Keratinocyte (primary cell): ENCODE measurements around the gene MRTFB. TPM values are rescaled to one million over a fixed set of nuclear protein-coding genes. Genes with fewer than 3 reads are reported as not detected.

Experiments
- DNase-seq: peaks from one replicate; pipeline ENCODE4 v3.0.0-alpha.2; 2011; ENCODE audit warnings: low read depth, missing footprints, low spot score
- FAIRE-seq: peaks from 2 replicates; lab custom pipeline; 2011; peaks lifted over from hg19 to GRCh38; lab: Jason Lieb, UNC
- H2AFZ ChIP-seq: 2 replicates; pipeline ENCODE4 v1.6.0; 2012; ENCODE audit warnings: low read length, control low read depth, inconsistent platforms; ENCODE audit not compliant: control insufficient read depth
- H3K27ac ChIP-seq: 2 replicates; pipeline ENCODE4 v1.5.1; 2011; ENCODE audit warnings: low read length; ENCODE audit not compliant: control insufficient read depth, insufficient read depth
- H3K27me3 ChIP-seq: 3 replicates; pipeline ENCODE4 v1.6.0; 2011; ENCODE audit warnings: low read length; ENCODE audit not compliant: control insufficient read depth, insufficient read depth; ENCODE audit errors: extremely low read depth
- H3K36me3 ChIP-seq, 2 experiments: 2 replicates in 1 of 2; 3 replicates in 1 of 2; pipeline ENCODE4 v1.5.1; 2011; ENCODE audit warnings: low read length in 2 of 2, mild to moderate bottlenecking in 1 of 2; ENCODE audit not compliant: control insufficient read depth in 2 of 2, insufficient read depth in 2 of 2; ENCODE audit errors: extremely low read depth in 1 of 2
- H3K4me1 ChIP-seq: 3 replicates; pipeline ENCODE4 v1.5.1; 2011; ENCODE audit warnings: low read length; ENCODE audit not compliant: control insufficient read depth, insufficient read depth; ENCODE audit errors: extremely low read depth
- H3K4me2 ChIP-seq: 3 replicates; pipeline ENCODE4 v1.6.0; 2011; ENCODE audit warnings: low read depth, low read length; ENCODE audit not compliant: control insufficient read depth, insufficient read depth; ENCODE audit errors: extremely low read depth
- H3K4me3 ChIP-seq, 3 experiments: fragments of 200-600 bp in 1 of 3; sonication (generic) in 1 of 3; 2 replicates in 2 of 3; 3 replicates in 1 of 3; pipeline ENCODE4 v1.5.1; 2011 to 2016; ENCODE audit warnings: low read length in 3 of 3, mild to moderate bottlenecking in 3 of 3, control low read depth in 2 of 3, inconsistent platforms in 1 of 3, low read depth in 1 of 3, mixed read lengths in 1 of 3, mixed run types in 1 of 3, moderate library complexity in 1 of 3; ENCODE audit not compliant: control insufficient read depth in 2 of 3, insufficient read depth in 2 of 3; ENCODE audit errors: extremely low read depth in 1 of 3
- H3K79me2 ChIP-seq: 2 replicates; pipeline ENCODE4 v1.6.0; 2012; ENCODE audit warnings: low read length; ENCODE audit not compliant: control insufficient read depth, insufficient read depth
- H3K9ac ChIP-seq: 3 replicates; pipeline ENCODE4 v1.6.0; 2011; ENCODE audit warnings: low read length; ENCODE audit not compliant: control insufficient read depth, insufficient read depth; ENCODE audit errors: extremely low read depth
- H3K9me1 ChIP-seq: 3 replicates; pipeline ENCODE4 v1.6.0; 2011; ENCODE audit warnings: low read length; ENCODE audit not compliant: control insufficient read depth, insufficient read depth; ENCODE audit errors: extremely low read depth
- H3K9me3 ChIP-seq: 2 replicates; pipeline ENCODE4 v1.5.1; 2012; ENCODE audit warnings: low read depth, low read length; ENCODE audit not compliant: control insufficient read depth
- H4K20me1 ChIP-seq: 3 replicates; pipeline ENCODE4 v1.6.0; 2011; ENCODE audit warnings: low read length; ENCODE audit not compliant: control insufficient read depth, insufficient read depth; ENCODE audit errors: extremely low read depth
- EZH2 ChIP-seq: IDR thresholded peaks from one replicate; pipeline ENCODE4 v1.6.1; 2012; ENCODE audit warnings: inconsistent platforms, mild to moderate bottlenecking, low read length, moderate library complexity
- dilution Hi-C: fragments of 300-500 bp; cut with MboI; formaldehyde crosslinking; loops from one replicate; pipeline ENCODE4 v1.7.0; 2020; ENCODE audit warnings: low sequenced_read_pairs; ENCODE audit not compliant: extremely low pct_ligation_motif_present
- polyA plus RNA-seq, 5 experiments: library from polyadenylated mRNA; depleted of rRNA in 3 of 5; stranded (reverse) in 3 of 5; stranded (forward) in 1 of 5; unstranded in 1 of 5; fragments of >200 nt; gene quantifications; 1 replicate in 1 of 5; 2 replicates in 3 of 5; 3 replicates in 1 of 5; pipeline versions ENCODE4 v1.2.1 to v1.2.3, GENCODE V29; 2011 to 2012; ENCODE audit warnings: missing spikeins in 2 of 5, low read depth in 1 of 5, low replicate concordance in 1 of 5
- TF ChIP-seq, protein P1 (sequence below), 3 experiments: IDR thresholded peaks in 1 of 3; conservative IDR thresholded peaks in 1 of 3; optimal IDR thresholded peaks in 1 of 3; 2 replicates in 2 of 3; 3 replicates in 1 of 3; pipeline versions ENCODE3 to v1.5.1; 2011; ENCODE audit warnings: low read length in 3 of 3, mild to moderate bottlenecking in 3 of 3, moderate library complexity in 2 of 3, control low read depth in 1 of 3, inconsistent platforms in 1 of 3; ENCODE audit not compliant: insufficient read depth in 2 of 3; ENCODE audit errors: extremely low read depth in 1 of 3

Gene MRTFB
- polyA plus RNA-seq, 1 donor (not counting 4 experiments of a cell fraction or from before 2014, with no cell fraction given): 12.1 TPM

DNA sequence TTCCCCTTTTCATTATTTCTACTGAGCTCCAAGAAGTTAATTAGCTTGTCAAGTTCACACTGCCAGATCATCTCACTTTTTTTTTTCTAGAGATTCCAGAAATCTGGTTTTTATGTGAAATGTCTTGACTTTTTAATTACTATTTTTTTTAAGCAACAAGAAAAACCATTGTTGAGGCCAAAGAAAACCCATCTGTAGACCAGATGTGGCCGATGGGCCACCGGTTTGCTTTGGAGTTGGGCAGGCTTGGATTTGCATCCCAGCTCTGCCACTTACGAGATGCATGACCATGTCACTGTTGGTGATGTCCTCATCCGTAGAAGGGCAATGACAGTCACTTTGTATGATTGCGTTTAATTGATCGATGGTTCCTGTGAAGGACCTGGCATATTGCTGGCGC is 34.2 kb upstream of the MRTFB start:
- DNase-seq: no peak
- Histone ChIP-seq H3K4me1 (no peaks in the 10 kb centered on the region), H3K4me2 (no peak overlapping the region), H2AFZ (no peak overlapping the region), H3K4me3 (no peak overlapping the region), H3K27me3 (no peaks in the 10 kb centered on the region), H3K79me2 (no peaks in the 10 kb centered on the region), H3K9me3 (no peaks in the 10 kb centered on the region), H4K20me1 (no peaks in the 10 kb centered on the region), H3K9ac (no peak overlapping the region), H3K9me1 (no peaks in the 10 kb centered on the region), H3K36me3 (no peaks in the 10 kb centered on the region), H3K27ac (no peak overlapping the region)
- dilution Hi-C loops: no loop called here
- no peak for FAIRE-seq
- TF ChIP-seq, protein P1, sequence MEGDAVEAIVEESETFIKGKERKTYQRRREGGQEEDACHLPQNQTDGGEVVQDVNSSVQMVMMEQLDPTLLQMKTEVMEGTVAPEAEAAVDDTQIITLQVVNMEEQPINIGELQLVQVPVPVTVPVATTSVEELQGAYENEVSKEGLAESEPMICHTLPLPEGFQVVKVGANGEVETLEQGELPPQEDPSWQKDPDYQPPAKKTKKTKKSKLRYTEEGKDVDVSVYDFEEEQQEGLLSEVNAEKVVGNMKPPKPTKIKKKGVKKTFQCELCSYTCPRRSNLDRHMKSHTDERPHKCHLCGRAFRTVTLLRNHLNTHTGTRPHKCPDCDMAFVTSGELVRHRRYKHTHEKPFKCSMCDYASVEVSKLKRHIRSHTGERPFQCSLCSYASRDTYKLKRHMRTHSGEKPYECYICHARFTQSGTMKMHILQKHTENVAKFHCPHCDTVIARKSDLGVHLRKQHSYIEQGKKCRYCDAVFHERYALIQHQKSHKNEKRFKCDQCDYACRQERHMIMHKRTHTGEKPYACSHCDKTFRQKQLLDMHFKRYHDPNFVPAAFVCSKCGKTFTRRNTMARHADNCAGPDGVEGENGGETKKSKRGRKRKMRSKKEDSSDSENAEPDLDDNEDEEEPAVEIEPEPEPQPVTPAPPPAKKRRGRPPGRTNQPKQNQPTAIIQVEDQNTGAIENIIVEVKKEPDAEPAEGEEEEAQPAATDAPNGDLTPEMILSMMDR (optimal IDR thresholded peaks at IDR 0.05 in 1 of 3, IDR thresholded peaks at IDR 0.05 in 1 of 3, conservative IDR thresholded peaks at IDR 0.05 in 1 of 3; ENCODE audit: extremely low read depth in 1 of 3, insufficient read depth in 2 of 3, low read length in 3 of 3): no peak
- TF ChIP-seq EZH2: no peak

DNA sequence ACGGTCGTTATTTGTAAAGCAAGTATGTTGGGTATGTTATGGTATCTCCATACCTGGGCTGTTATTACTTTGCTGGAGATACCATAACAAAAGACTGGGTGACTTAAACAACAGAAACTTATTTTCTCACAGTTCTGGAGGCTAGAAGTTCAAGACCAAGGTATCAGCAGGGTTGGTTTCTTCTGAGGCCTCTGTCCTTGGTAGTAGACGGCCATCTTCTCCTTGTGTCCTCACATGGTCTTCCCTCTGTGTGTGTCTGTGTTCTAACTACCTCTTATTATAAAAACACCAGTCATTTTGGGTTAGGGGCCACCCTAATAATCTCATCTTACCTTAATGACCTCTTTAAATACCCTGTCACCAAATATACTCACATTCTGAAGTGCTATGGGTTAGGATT is 33.2 kb upstream of the MRTFB start:
- Histone ChIP-seq H3K27ac (no peak overlapping the region), H4K20me1 (no peaks in the 10 kb centered on the region), H3K4me1 (no peaks in the 10 kb centered on the region), H3K9me1 (no peaks in the 10 kb centered on the region), H3K4me2 (no peak overlapping the region), H3K9ac (no peak overlapping the region), H3K9me3 (no peaks in the 10 kb centered on the region), H3K36me3 (no peaks in the 10 kb centered on the region), H3K79me2 (no peaks in the 10 kb centered on the region), H2AFZ (no peak overlapping the region), H3K4me3 (no peak overlapping the region), H3K27me3 (no peaks in the 10 kb centered on the region)
- TF ChIP-seq, protein P1 (optimal IDR thresholded peaks at IDR 0.05 in 1 of 3, IDR thresholded peaks at IDR 0.05 in 1 of 3, conservative IDR thresholded peaks at IDR 0.05 in 1 of 3; ENCODE audit: extremely low read depth in 1 of 3, insufficient read depth in 2 of 3, low read length in 3 of 3): no peak
- no peak for TF ChIP-seq EZH2
- dilution Hi-C loops: no loop called here
- no peak for DNase-seq
- no peak for FAIRE-seq
